WTC11 (cell line): ENCODE data around the gene RETSAT.

Source experiments
- ATF3 ChIP-seq: sonication (generic); formaldehyde crosslinking; conservative IDR thresholded peaks from 2 replicates; pipeline ENCODE4 v1.8.1; 2022; ENCODE audit warnings: mild to moderate bottlenecking, missing genetic modification reagents
- CREB1 ChIP-seq: sonication (generic); formaldehyde crosslinking; IDR thresholded peaks from 2 replicates; pipeline ENCODE4 v1.8.0; 2023; ENCODE audit warnings: mild to moderate bottlenecking, missing genetic modification reagents
- JAZF1 ChIP-seq: fragments of 250-450 bp; sonication (Bioruptor Pico); IDR thresholded peaks from 2 replicates; pipeline ENCODE4 v1.9.0; 2021; ENCODE audit warnings: moderate library complexity, mild to moderate bottlenecking, inconsistent platforms
- JUN ChIP-seq: sonication (generic); formaldehyde crosslinking; IDR thresholded peaks from 2 replicates; pipeline ENCODE4 v1.8.0; 2023; ENCODE audit warnings: mild to moderate bottlenecking, missing genetic modification reagents
- PREB ChIP-seq: sonication (generic); formaldehyde crosslinking; IDR thresholded peaks from 2 replicates; pipeline ENCODE4 v1.8.1; 2022; ENCODE audit warnings: mild to moderate bottlenecking, missing genetic modification reagents, moderate library complexity, borderline replicate concordance
- RELA ChIP-seq: sonication (generic); formaldehyde crosslinking; IDR thresholded peaks from 2 replicates; pipeline ENCODE4 v1.8.1; 2022; ENCODE audit warnings: missing genetic modification reagents, mild to moderate bottlenecking, borderline replicate concordance
- SP1 ChIP-seq: sonication (generic); formaldehyde crosslinking; conservative IDR thresholded peaks from 2 replicates; pipeline ENCODE4 v1.8.1; 2022; ENCODE audit warnings: missing genetic modification reagents
- ZBTB21 ChIP-seq: sonication (generic); formaldehyde crosslinking; IDR thresholded peaks from 2 replicates; pipeline ENCODE4 v1.8.1; 2023; ENCODE audit warnings: mild to moderate bottlenecking, missing genetic modification reagents, borderline replicate concordance
- TF ChIP-seq, protein P1 (sequence below): fragments of 200-600 bp; IDR thresholded peaks from 2 replicates; pipeline ENCODE4 v1.8.0; 2022; ENCODE audit warnings: antibody characterized with exemption
- TF ChIP-seq, protein P2 (sequence below): sonication (generic); formaldehyde crosslinking; IDR thresholded peaks from 2 replicates; pipeline ENCODE4 v1.8.1; 2023; ENCODE audit warnings: mild to moderate bottlenecking, missing genetic modification reagents, moderate library complexity
- TF ChIP-seq, protein P3 (sequence below): sonication (generic); formaldehyde crosslinking; IDR thresholded peaks from 2 replicates; pipeline ENCODE4 v1.8.1; 2022; ENCODE audit warnings: low read depth, mild to moderate bottlenecking, moderate library complexity, missing genetic modification reagents, borderline replicate concordance

DNA sequence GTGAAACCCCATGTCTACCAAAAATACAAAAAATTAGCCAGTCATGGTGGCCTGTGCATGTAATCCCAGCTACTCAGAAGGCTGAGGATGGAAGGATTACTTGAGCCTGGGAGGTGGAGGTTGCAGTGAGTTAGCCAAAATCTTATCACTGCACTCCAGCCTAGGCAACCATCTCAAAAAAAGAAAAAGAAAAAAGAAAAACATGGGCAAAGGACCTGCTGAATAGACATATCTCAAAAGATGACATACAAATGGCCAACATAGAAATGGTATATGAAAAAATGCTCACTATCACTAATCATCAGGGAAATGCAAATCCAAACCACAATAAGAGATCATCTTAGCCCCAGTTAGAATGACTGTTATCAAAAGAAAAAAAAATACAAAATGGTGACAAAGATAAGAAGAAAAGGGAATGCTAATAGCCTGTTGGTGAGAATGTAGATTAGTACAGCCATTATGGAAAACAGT is 25.1 kb downstream of the RETSAT start:
- TF ChIP-seq, protein P1, sequence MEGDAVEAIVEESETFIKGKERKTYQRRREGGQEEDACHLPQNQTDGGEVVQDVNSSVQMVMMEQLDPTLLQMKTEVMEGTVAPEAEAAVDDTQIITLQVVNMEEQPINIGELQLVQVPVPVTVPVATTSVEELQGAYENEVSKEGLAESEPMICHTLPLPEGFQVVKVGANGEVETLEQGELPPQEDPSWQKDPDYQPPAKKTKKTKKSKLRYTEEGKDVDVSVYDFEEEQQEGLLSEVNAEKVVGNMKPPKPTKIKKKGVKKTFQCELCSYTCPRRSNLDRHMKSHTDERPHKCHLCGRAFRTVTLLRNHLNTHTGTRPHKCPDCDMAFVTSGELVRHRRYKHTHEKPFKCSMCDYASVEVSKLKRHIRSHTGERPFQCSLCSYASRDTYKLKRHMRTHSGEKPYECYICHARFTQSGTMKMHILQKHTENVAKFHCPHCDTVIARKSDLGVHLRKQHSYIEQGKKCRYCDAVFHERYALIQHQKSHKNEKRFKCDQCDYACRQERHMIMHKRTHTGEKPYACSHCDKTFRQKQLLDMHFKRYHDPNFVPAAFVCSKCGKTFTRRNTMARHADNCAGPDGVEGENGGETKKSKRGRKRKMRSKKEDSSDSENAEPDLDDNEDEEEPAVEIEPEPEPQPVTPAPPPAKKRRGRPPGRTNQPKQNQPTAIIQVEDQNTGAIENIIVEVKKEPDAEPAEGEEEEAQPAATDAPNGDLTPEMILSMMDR, result no peak
- TF ChIP-seq, protein P2, sequence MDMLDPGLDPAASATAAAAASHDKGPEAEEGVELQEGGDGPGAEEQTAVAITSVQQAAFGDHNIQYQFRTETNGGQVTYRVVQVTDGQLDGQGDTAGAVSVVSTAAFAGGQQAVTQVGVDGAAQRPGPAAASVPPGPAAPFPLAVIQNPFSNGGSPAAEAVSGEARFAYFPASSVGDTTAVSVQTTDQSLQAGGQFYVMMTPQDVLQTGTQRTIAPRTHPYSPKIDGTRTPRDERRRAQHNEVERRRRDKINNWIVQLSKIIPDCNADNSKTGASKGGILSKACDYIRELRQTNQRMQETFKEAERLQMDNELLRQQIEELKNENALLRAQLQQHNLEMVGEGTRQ (CRISPR knock-in tag), result no peak
- no peak for TF ChIP-seq ZBTB21 (CRISPR knock-in tag)
- TF ChIP-seq CREB1 (CRISPR knock-in tag), result no peak
- TF ChIP-seq JAZF1 (CRISPR knock-in tag), result no peak
- no peak for TF ChIP-seq RELA (CRISPR knock-in tag)
- TF ChIP-seq ATF3 (CRISPR knock-in tag), result no peak
- TF ChIP-seq SP1, result no peak
- no peak for TF ChIP-seq JUN (CRISPR knock-in tag)
- TF ChIP-seq, protein P3, sequence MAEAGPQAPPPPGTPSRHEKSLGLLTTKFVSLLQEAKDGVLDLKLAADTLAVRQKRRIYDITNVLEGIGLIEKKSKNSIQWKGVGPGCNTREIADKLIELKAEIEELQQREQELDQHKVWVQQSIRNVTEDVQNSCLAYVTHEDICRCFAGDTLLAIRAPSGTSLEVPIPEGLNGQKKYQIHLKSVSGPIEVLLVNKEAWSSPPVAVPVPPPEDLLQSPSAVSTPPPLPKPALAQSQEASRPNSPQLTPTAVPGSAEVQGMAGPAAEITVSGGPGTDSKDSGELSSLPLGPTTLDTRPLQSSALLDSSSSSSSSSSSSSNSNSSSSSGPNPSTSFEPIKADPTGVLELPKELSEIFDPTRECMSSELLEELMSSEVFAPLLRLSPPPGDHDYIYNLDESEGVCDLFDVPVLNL (CRISPR knock-in tag), result no peak
- TF ChIP-seq PREB, result no peak
